ENCODE results near the gene NANOS3.

- no peak for TF ChIP-seq CTCF (IDR thresholded peaks at IDR 0.05)
- no peak for TF ChIP-seq POLR2AphosphoS5 (IDR thresholded peaks at IDR 0.05)
Measured at GRCh38 chr19:13860679-13861391, 16.1 kb upstream of the NANOS3 start.

Data from sigmoid colon (tissue), 4 donors.